Femur (tissue), 1 donor: ENCODE data around the gene TPSB2.
"Not testable (repeated sequence)": the region's sequence is repeated elsewhere in the genome, so short reads cannot be mapped to it uniquely, and the experiment has no call there.

Experiments used
- DNase-seq: peaks from one replicate; pipeline ENCODE4 v3.0.0-alpha.2; 2017

The TPSB2 gene

DNA sequence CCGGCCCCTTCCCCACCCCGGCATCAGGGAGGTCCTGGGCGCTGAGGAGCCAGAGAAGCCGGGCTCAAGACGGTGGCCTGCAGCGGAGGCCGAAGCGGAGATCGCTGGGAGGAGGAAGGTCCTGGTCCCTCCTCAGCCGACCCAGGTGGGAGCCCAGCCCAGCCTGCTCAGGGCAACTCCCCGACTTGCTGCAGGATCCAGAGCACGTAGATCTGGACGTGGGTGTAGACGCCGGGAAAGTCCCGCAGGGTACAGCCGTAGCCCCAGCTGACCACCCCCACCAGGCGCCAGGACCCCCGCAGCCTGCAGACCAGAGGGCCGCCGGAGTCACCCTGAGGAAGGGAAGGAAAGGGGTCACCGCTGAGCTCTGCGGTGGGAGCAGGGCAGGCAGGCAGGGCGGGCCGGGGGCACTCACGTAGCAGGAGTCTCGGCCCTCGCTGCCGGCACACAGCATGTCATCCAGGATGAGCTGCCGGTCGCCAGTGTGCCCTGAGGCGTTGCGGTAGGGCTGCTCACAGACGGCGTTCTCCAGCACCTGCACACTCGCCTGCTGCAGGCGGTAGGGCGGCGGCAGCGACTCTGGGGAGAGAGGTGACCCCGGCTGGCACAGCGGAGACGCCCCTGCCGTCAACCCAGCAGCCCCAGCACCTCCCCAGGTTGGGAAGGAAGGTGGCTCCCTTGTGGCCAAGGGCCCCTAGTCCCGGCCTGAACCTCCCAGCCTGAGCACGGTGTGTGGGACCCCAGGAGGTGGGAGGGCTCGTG lies 31.3 kb upstream of the TPSB2 start:
- no peak for DNase-seq

GRCh38 chr16:1260101-1260680 lies 30.2 kb upstream of the TPSB2 start:
- DNase-seq = no peak

DNA sequence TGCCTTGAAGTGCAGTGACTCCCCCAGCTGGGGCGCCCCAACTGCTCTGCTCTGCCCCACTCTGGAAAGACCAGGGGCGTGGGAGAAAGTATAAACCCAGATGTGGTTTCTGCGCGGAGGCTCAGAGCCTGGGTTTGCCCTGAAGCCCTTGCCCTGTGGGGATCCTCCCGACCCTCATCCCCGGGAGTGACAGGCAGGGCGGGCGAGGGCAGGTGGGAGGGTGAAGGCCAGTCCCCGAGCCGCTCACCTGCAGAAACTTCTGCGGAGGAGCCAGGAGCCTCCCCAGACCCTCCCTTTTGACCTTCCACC lies 29.7 kb upstream of the TPSB2 start:
- DNase-seq = no peak

DNA sequence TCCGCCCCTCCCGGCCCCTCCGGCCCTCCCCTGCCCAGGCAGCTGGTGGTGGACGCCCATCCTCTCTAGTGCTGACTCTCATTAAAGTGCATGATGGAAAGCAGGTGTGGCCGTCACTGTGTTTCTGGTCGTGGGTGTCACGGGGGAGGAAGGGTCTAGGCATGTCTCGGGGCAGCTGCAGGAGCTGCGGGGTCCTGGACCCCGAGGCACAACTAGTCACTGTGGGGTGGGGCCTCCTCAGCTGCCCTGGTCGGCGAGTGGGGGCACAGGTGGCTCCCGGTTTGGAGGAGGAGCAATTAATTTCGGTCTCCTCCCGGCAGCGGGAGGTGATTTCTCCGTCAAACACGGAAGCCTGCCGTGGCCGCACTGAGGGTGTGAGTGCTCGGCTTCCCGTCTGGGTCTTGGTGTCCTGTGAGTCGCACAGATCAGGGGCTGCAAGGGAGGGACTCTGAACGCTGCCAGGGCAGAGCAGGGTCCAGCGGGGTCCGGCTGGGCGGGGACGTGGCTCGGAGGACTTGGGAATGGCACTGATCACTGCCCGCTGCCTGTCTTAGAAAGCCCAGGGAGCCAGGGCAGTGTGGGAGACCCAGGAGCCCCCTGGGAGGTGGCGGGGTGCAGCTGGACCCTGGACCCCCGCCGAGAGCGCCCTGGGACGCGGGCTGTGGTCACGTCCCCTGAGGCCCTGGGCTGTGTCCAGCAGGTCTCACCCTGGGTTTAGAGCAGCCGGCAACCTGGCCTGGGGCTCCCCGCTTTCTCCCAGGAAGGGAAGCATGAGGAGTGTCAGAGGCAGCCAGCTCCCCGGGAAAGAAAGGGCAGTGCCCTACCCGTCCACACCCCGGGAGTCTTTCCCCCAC lies 29.1 kb upstream of the TPSB2 start:
- no peak for DNase-seq

GRCh38 chr16:1258225-1258600 lies 28.2 kb upstream of the TPSB2 start:
- no peak for DNase-seq

- no peak for DNase-seq
Measured at GRCh38 chr16:1257561-1258224, 27.7 kb upstream of the TPSB2 start.

DNA sequence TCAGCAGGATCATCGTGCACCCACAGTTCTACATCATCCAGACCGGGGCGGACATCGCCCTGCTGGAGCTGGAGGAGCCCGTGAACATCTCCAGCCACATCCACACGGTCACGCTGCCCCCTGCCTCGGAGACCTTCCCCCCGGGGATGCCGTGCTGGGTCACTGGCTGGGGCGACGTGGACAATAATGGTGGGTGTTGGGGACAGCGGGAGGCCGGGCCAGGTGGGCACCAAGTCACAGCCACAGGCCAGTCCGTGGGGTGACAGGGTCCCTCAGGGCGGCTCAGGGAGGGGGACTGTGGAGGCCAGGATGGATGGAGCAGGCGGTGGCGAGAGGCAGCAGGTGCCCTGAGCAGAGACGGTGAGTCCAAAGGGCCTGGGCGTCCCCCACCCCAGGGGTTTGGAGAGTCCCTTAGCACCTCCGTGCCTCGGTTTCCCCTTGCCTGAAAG lies 26.9 kb upstream of the TPSB2 start:
- DNase-seq = no peak

- not testable (repeated sequence) for DNase-seq
Measured at GRCh38 chr16:1256296-1256873, 26.4 kb upstream of the TPSB2 start.

DNA sequence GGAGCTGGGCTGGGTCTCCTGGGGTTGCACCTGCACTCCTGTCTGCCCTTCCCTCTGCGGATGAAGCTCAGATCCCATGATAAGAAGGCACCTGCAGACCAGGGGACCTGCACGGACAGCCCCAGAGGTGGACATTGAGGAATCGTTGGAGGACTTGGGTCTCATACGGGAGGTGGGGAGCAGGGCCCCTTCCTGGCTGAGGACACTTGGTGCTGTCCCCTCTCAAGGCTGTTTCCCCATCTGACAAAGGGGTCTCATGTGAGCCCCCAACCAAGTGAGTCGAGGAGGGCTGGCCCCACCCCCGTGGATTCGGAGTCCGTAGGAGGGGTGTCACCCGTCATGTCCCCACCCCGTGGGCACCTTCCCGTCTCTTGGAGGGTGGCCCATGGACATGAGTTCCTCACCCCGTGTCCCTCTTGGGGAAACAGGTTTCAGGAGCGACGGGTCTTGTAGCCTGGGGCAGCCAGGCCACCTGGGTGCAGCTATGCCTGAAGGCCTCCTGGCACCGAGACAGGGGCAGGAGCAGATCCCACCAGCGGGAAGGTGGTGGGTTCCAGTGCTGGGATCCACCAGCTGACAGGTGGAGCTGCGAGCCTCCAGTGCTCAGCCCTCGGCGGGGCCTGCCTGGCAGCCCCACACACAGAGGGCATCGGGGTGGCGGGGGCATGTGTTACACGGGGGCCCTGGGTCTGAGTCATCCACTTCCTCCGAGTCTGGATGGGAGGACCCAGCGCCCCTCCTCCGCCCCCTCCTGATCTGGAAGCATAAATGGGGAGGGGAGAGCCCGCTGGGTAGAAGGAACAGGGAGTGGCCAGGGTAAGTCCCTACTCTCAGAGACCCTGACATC lies 25.5 kb upstream of the TPSB2 start, which contains the start of gene TPSD1:
Gene TPSD1 (plus strand): TSS at position 794 of the 847 bp plus-strand sequence. CDS start 212 bp downstream, outside the sequence.
- not testable (repeated sequence) for DNase-seq

DNA sequence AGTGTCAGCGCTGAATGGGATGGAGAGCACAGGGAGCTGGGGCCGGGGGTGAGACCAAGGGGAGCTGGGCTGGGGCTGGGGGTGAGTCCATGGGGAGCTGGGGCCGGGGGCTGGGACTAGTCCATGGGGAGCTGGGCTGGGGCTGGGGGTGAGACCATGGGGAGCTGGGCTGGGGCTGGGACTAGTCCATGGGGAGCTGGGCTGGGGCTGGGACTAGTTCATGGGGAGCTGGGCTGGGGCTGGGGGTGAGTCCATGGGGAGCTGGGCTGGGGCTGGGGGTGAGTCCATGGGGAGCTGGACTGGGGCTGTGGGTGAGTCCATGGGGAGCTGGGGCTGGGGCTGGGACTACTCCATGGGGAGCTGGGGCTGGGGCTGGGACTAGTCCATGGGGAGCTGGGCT lies 24.8 kb upstream of the TPSB2 start:
- not testable (repeated sequence) for DNase-seq

DNA sequence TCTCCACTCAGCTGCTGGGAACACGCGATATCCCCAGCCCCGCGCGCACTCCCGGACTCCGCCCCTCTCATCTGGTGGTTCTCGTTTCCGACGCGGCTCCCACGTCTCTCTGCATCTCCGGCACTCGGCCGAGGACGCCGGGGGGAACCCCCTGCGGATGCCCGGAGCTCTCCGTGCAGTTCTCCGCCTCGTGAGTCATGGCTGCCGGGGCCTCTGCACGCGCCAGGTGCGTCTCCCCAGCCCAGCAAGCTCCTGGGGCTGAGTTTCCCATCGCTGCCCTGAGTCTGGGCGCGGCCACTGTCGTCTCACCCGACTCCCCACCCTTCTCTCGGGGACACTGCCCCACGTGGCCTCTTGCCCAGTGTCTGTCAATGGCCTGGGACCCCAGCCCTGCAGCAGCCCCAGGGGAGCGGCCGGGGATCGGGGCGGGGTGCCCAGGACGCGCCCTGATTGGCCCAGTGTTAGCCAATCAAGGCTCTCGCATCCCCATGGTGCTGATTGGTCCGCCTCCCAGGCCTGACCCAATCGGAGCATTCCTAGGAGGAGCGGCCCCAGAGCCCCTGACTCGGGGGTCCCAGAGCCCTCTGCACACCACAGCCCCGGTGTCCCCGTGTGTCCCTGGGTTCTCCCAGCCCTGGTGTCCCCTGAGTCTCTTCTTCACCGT lies 23.8 kb upstream of the TPSB2 start:
- not testable (repeated sequence) for DNase-seq

- not testable (repeated sequence) for DNase-seq
Measured at GRCh38 chr16:1249031-1249755, 19.2 kb upstream of the TPSB2 start.

GRCh38 chr16:1247903-1248537 lies 18.0 kb upstream of the TPSB2 start:
- not testable (repeated sequence) for DNase-seq

- no peak for DNase-seq
Measured at GRCh38 chr16:1245452-1246020, 15.6 kb upstream of the TPSB2 start.

- no peak for DNase-seq
Measured at GRCh38 chr16:1244881-1245280, 14.9 kb upstream of the TPSB2 start.

DNA sequence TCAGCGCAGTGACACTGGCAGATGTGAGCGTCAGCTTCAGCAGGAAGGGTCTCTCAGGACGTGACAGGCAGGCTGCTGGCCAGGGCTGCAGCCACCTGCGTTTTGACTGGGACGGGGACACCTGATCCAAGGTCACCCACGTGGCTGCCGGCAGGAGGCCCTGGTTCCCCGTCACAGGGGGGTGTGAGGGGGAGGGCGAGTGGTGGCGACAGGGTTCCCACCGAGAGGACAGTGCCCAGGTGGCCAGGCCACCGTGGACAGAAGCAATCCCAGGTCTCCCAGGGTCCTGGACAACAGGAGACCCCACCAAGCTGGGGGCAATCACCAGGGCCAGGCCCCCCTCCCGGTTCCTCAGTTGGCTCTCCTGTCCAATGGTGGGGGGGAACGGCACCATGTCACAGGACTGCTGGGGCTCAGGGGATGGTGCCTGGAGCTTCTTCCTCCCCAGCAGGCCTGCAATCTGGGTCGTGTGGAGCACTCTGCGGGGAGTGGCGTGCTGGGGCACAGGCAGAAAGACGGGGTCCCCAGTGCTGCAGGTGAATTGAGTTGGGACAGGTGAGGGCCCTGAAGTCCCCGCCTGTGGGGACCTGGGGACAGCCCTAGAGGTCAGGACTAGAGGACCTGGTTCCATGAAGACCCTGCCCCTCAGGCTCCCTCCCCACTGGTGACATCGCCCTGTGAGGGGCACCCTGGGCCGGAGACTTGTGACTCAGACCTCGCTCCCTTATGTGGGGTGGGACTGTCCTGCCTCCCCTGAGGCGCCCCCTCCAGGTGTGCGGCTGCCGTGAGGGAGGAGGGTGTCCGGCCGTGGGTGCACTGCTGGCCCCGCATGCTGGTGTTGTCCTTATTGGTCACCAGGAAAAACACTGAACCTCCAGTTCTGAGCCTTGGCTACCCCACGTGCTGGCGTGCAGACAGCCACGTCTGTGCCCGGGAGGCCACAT lies 14.2 kb upstream of the TPSB2 start:
- DNase-seq = not testable (repeated sequence)

DNA sequence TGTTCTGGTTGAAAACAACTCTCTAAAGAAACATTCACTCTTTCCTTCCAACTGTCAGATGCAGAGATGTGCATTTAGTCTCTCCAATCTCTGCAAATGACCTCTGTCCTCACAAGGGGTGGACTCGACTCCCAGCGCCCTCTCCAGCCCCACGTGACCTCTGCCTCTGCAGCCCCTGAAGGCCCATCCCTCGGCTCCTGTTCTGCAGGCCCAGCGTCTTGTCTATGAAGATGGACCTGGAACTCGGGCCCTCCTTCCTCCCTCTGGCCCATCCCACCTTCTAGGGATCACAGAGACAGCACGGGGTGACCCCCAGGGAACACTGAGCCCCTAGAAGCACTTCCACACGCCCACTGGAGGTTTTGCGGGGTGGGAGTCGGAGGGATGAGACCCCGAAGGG lies 13.4 kb upstream of the TPSB2 start:
- DNase-seq = not testable (repeated sequence)

GRCh38 chr16:1241081-1241480 lies 11.1 kb upstream of the TPSB2 start:
- DNase-seq = not testable (repeated sequence)
